GF-D8 (cell line): ENCODE measurements around the gene NME9.

Source experiments
- DNase-seq: peaks from one replicate; lab custom pipeline; 2025; lab: John Stamatoyannopoulos, UW

The NME9 gene

DNA sequence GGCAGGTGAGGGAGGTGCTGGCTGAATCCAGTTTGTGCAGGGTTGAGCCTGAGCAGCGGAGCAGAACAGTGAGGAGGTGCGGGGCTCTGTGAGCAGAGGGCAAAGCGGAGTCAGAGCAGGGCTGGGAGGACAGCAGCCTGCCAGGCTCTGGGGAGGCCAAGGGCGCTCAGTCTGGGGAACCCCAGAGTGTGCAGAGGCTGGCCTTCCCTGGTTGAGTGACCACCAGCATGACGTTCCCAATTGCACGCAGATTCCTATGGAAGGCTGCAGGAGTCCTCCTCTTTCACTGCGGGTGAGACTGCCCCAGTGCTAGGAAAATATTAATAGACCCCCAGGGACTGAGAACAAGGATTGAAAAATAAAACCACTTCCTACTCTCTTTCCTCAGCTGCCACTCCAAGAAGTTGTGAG is 31.9 kb upstream of the NME9 start:
- DNase-seq, result no peak

GRCh38 chr3:138360869-138361525 is 31.3 kb upstream of the NME9 start:
- no peak for DNase-seq

DNA sequence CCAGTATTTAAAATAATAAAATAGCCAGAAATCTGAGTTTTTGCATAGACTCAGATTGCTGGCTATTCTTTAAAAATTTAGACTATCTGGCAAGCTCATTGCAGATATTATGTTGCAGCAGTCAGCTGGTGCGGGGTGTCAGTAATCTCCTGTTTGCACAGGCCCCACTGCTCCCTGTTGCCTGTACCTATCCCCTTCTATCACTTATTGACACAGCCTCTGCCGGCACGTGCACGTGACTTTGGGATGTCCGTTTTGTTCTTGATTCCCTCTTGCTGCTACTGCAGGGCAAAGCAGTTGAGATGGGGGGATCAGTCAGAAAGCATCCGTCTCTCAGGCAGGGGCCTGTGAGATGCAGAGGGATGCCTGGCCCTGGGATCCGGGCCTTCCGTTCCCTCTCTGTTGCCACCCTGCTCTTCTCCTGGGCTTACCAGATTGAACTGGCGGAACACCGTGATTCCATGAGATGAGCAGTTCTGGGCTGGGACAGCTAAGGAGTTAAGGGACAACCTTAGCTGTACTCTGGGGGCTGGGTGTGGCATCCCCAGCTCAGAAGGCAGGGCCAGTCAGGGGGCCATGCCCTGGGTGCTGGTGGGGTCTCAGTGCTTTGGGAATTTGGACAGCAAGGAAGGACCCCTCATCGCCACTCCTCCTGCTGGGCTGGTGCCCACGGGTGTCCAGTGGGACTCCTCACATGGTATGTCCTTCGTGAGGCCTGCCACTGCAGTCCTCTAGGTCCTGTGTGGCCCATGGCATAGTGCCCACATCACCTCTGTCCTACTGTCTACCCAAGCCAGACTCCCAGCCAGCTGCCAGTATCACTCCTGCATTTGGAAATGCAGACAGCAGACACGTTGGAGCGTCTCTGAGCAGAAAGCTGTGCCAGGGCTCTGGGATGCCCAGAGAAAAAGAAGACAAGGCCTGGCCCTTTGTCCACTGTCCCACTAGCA is 30.5 kb upstream of the NME9 start:
- DNase-seq, result no peak

DNA sequence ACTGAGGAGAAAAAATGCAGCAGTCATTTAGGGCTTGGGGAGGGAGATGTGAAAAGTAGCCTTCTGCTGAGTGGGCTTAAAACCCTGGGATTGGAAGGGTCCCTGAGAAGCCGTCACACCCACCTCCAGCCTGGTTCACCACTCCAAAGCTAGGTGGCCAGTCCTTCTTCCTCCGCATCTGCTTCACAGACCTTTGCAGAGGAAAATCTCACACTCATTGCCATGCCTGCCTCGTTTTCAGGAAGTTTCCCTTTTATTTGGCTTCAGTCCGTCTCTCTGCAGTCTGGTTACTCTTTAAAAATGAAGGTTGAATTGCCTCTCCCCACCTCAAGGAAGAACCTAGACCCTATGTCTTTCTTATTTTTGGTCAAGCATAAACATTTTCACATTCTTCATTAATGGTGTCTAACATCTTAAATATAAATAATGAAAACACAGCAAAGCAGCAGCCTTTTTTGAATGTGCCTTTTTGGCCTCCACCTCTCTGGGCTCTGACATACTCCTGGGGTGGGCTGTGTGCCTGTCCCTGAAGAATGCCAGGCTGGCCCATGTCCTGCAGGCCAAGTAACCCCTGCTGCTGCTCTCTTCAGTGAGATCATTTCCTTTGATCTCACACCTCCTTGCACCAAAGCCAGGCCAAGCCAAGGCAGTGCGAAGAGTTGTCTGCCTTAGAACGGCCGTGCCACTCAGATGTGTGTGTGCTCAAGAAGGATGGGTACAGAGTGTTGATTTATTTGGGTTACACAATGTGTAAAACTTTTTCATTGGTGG is 29.7 kb upstream of the NME9 start:
- DNase-seq, result no peak

DNA sequence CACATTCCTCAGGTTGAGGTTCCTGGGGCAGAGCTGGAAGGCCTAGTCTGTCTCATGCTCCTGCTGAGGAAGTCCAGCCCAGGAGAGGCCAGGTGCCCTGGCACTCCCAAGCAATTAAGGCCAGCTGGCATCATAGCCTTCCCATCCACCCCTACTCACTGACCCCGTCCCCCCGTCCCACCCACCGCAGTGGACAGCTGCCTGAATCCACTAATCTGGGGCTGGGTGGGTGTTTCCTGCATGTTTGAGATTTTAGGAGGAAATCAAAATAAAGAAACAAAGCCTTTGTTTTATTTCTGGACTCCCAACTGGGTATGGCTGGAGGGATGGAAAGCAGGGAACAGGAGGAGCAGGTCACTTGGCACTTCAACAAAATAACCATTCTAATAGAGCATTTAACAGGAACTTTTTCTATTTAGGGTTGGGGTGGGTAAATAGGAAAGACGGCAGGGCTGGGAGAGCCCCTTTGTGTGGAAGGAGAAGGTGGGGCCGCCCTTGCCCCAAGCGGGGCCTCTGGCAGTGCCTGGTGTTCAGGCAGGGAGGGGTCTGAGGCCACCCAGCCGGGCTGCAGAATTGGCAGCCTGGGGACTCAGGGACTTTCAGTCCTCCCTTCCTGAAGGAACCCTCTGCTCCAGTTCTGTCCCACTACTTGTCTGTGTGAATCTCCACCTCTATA is 27.2 kb upstream of the NME9 start:
- DNase-seq, result no peak

DNA sequence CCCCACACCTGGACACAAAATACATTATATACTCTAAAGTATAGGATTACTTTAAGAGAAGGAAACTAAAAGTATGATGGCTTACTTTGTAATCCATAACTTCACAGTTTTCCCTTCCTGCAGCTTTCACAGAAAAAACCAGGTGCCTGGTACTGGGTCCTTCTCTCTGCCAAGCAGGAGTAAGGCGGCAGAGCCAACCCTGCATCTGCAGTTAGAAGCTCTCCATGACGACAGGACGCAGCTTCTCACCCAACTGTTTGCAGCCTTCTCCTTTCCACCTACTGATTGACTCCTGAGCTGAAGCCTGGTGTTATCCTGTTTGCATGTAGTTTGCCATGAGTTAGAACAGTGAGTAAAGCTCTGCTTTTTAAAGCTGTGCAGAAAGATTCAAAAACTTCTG is 25.4 kb upstream of the NME9 start:
- no peak for DNase-seq

- DNase-seq, result no peak
These were observed 24.7 kb upstream of the NME9 start for GRCh38 chr3:138354376-138354775.

- no peak for DNase-seq
These were observed 22.4 kb upstream of the NME9 start for GRCh38 chr3:138351916-138352550.

GRCh38 chr3:138351151-138351550 is 21.5 kb upstream of the NME9 start:
- no peak for DNase-seq

DNA sequence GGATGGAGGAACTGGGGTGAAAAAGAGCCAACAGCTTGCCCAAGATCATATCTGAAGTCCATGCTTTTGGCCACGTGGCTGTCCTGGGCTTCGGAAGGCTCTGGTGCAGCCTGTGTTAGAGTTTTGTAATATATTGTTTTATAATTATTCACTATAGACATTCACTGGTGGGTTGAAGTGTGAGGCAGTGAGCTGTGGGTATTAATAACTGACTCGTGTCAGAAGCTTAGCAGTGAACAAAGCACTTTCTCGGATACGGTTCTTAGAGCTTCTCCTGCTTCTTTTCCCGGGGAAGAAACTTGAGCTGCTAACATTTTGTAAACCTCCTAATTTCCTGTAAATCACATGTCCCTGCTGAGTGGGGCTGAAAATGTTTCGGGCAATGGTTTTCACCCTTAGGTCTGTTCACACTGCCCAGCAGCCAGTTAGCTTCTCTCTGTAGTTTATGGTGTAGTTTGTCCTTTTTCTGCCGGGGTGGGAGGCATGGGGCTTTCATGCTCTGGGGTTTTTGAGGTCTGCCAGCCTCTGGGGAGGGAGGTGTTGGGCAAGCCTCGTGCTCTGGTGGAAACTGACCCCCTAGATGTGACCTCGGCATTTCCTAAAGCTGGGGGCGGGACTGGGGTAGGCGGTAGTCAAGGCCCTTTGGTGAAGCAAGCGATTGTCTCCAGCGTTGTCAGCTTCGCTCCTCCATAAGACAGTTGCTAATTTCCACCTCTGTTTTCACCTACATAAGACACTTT is 20.4 kb upstream of the NME9 start:
- no peak for DNase-seq

- no peak for DNase-seq
These were observed 19.4 kb upstream of the NME9 start for GRCh38 chr3:138348754-138349739.

- DNase-seq, result no peak
These were observed 18.5 kb upstream of the NME9 start, which contains the start of gene MRAS for GRCh38 chr3:138347960-138348753. Gene MRAS (plus strand): TSS chr3:138348579. CDS start chr3:138372884, 24,305 bp downstream.

DNA sequence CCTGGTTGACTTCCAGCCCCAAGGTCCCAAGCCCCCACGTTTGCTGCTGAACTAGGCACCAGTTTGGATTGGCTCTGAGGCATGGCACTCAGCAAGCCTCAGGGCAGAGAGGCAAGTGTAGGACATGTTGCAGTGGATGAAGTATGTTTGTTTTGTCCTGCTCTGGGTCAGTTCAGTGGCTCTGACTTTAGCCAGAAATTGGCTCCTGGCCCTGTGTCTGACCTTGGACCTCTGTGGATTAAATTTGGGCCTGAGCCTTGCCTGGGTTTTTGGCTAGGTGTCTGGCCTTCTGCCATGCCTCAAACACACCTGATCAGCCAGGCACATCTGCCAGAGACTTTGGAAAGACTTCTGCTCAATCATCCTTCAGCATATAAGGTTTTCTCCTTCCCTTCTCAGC is 15.1 kb upstream of the NME9 start:
- no peak for DNase-seq

DNA sequence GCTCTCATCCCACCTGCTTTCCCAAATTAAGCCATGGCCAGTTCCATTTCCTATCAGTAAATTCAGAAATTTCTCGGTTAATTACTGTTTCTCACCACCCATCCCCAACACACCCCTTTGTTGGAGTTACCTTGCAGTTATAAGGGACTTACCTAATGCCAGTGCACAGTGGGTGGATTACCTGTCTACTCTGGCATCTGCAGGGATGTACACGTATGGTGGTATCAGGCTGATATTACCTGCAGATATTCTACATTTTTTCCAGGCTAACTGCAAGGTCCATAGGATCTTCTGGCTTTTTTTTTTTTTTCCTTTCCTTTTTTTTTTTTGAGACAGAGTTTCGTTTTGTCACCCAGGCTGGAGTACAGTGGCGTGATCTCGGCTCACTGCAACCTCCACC is 10.9 kb upstream of the NME9 start:
- DNase-seq, result no peak

DNA sequence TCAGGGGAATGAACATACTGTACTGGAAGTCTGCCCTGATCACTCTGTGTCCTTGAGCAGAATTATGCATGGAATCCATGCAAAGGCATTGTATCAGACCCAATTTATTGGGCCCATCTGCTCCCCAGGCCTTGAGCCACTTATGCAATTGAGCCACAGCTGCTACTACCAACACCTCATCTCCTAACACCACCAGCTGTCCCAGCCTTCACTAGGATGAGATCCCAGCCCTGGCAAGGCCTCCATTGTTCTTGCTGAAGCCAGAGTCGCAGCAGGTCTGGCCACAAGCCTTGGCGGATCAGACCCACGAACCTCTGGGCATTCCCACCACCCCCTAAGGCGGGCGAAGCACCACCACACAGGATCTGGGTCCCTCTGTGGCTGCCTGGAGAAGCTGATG is 9.2 kb upstream of the NME9 start:
- no peak for DNase-seq

DNA sequence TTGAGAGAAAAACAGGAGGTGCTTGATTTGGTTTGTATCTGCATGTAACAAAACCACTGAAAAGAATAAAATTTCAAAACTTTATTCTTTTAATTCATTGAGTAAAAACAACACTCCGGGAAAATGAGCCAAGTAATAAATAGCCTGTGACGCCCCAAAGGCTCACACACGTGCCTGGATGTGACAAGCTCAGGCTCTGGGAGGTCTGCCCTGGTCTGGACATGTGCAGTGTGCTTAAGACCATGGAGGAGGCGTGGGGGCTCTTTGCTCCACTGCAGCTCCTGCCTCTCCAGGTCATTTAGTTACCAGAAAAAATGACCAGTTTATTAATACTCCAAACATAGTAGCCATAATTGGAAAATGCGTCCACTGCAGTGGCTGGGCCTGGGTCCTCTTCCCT is 8.6 kb upstream of the NME9 start:
- DNase-seq, result no peak

GRCh38 chr3:138336454-138336999 is 6.9 kb upstream of the NME9 start:
- DNase-seq, result no peak

- no peak for DNase-seq
These were observed 5.0 kb upstream of the NME9 start for GRCh38 chr3:138334608-138335007.
